ENCODE measurements around the gene RWDD2A. TPM values are rescaled to one million over a fixed set of nuclear protein-coding genes. Genes with fewer than 3 reads are reported as not detected.
A peak's percentile ranks its signal among the peaks of the same experiment; 100 is the strongest.

Gene RWDD2A
- polyA plus RNA-seq, 10 donors: 2.4 to 5.4 (median 3.8) TPM

- DNase-seq: peak; percentile 13 to 65 (median 47)
Measured at GRCh38 chr6:83193747-83194566, 800 bp downstream of the RWDD2A start.

GRCh38 chr6:83198486-83199172 is 5.5 kb downstream of the RWDD2A start:
- DNase-seq: no peak

GRCh38 chr6:83199173-83199862 is 6.2 kb downstream of the RWDD2A start:
- no peak for DNase-seq

- no peak for DNase-seq
Measured at GRCh38 chr6:83199863-83200225, 6.7 kb downstream of the RWDD2A start.

- DNase-seq: no peak
Measured at GRCh38 chr6:83202031-83202430, 8.9 kb downstream of the RWDD2A start.

GRCh38 chr6:83215131-83216047 is 22.2 kb downstream of the RWDD2A start:
- peak; percentile 70 to 87 (median 75) for DNase-seq

GRCh38 chr6:83216806-83217205 is 23.6 kb downstream of the RWDD2A start:
- no peak for DNase-seq

GRCh38 chr6:83218646-83219045 is 25.5 kb downstream of the RWDD2A start:
- peak in 1 of 3 donors; percentile 7 for DNase-seq

GRCh38 chr6:83220121-83220520 is 27.0 kb downstream of the RWDD2A start:
- no peak for DNase-seq

GRCh38 chr6:83221276-83221675 is 28.1 kb downstream of the RWDD2A start:
- DNase-seq: no peak

GRCh38 chr6:83221889-83222479 is 28.8 kb downstream of the RWDD2A start:
- peak; percentile 26 to 56 (median 34) for DNase-seq

GRCh38 chr6:83226517-83226916 is 33.4 kb downstream of the RWDD2A start:
- DNase-seq: no peak

GRCh38 chr6:83231146-83231545 is 38.0 kb downstream of the RWDD2A start:
- DNase-seq: peak; percentile 26 to 50 (median 44)

GRCh38 chr6:83247471-83247870 is 54.3 kb downstream of the RWDD2A start:
- DNase-seq: no peak

Other genes starting within 250 kb of the RWDD2A start
- gene UBE3D, start 127.5 kb upstream of the RWDD2A start, polyA plus RNA-seq (ENCODE audit: insufficient read length in 10 of 10): 10 to 100 TPM in 3 of 10 donors, 1 to 10 TPM in 7; 5.1 to 16.5 (median 8.7) TPM
- gene DOP1A, start 125.7 kb upstream of the RWDD2A start, polyA plus RNA-seq (ENCODE audit: insufficient read length in 10 of 10): 10 to 100 TPM; 11.4 to 19.3 (median 15.5) TPM
- 10 to 100 TPM; 31.2 to 53.2 (median 39.9) TPM for gene PGM3, start 92 bp upstream of the RWDD2A start, polyA plus RNA-seq (ENCODE audit: insufficient read length in 10 of 10)
- gene ME1, start 237.7 kb downstream of the RWDD2A start, polyA plus RNA-seq (ENCODE audit: insufficient read length in 10 of 10): 1 to 10 TPM; 1.3 to 2.5 (median 2.1) TPM